NCI-H1092 (cell line): ENCODE measurements around the gene FOSB.

Source experiments
- DNase-seq: peaks from one replicate; lab custom pipeline; 2025; lab: John Stamatoyannopoulos, UW

The FOSB gene

DNA sequence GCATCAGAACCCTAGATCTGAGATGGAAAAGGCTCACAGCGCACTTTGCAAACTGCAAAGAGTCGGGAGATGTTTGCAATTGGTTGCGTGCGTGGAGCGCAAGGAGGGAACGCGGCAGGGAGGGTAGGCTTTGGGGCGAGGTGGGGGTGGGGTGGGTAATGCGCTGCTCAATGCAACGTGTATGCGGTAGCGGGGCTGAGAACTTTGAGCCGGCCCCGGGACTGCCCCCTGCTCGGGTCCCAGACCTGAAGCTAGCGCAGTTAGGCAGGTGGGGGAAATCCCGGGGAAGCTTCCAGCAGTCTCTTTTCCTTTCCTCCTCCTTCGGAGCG lies 971 bp downstream of the FOSB start:
- DNase-seq = no peak

DNA sequence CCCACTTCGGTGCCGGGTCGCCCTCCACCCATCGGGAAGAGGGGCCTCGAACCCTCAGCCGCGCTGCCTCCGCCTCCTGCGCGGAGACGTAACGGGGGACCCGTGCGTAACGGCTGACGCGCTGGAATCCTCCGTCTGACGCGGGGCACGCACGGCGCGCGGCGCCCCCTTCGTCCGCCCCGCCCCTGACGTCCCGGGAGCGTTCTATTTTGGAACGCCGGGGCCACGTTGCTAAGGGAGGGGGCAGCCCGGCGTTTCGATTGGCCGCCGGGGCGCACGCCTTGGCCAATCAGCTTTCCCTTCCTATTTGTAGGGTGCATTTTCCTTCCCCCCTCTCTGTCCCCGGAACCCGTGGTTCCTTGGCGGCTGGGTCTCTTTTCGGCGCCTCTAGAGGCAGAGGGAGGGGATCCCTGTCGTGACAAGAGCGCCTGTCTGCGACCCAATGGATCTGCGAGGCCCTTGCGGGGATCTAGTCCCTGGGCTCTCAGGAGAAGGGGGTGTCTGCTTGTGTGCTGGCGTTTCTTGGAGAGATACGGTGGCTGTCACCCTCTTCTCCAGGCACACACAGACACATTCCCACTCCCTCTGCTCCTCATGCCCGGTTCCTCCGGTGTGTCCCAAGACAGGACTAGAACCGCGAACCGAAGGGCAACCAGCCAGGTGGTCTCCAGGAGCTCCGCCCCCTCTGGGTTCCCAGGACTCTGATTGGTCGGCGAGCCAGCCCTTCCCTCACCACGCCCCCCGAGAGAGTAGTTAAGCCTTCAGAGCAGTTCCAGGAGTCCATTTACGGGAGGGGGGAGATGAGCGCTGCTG lies 1.5 kb downstream of the FOSB start:
- peak; percentile 62 for DNase-seq

DNA sequence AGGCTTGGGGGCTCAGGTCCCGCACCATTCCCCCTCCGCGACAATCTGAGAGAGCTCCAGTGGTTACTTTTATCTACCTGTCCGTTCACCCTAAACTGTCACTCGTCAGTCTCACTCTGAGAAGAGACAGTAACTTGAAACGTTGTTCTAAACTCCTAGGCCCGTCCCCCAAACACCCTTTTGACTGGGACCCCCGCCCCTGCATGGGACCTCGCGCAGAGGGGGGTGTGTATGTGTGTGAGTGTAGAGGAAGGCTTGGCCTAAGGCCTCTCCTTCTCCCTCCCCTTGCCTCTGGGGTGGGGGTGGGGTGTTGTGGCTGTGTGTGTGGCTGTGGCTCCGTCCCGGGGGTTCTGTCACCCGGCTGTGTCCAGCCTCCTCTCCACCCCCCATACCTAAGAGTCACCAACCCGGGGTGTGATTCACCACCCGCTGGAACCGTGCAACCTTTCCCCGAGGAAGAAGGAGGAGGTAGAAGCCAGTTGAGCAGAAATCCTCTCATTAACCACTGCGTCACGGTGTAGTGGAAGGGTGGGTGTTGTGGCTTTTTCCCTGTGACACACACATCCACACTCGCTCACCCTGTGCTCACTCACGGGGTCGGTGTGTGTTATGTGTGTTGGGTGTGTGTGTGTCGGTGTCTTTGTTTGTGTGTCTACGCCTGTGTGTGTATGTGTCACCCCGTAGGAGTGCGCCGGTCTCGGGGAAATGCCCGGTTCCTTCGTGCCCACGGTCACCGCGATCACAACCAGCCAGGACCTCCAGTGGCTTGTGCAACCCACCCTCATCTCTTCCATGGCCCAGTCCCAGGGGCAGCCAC lies 2.4 kb downstream of the FOSB start:
- no peak for DNase-seq

DNA sequence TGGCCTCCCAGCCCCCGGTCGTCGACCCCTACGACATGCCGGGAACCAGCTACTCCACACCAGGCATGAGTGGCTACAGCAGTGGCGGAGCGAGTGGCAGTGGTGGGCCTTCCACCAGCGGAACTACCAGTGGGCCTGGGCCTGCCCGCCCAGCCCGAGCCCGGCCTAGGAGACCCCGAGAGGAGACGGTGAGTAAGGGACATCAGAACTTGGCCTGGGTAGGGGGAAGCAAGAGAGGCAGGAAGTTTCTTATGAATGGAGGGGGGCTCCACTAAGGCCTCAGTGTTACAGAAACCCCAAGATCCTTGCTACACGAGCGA lies 2.9 kb downstream of the FOSB start:
- no peak for DNase-seq

DNA sequence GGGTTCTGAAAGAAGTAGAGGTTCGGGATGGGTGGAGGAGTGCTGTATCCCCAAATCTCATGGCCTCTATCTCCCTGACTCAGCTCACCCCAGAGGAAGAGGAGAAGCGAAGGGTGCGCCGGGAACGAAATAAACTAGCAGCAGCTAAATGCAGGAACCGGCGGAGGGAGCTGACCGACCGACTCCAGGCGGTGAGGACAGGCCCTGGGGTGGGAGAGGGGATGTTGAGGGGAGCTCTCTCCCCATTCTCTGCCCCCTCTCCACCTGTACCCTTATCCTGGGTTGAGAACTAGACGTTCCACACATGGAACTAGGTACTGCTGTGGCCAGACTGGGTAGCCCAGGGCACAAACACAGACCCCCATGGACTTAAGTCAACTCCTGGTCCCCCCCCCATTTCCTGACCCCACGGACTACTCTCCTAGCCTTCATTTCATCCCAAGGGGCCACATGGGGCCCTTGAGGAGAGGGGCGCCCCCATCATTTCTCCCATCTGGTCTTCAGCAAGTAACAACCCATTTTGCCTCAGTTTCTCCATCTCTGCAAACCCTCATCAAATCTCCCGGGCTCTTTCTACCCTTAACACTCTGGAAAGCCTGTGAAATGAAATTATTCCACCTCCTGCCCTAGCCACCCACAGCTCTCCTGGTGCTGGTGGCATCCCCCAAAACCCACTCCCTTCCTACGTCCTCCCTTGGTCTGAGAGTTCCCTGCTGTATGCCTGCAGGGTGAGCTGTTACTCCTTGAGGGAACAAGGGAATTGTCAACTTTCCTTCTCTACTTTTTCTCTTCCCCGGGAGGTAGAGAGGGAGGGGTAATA lies 3.5 kb downstream of the FOSB start:
- DNase-seq = no peak

DNA sequence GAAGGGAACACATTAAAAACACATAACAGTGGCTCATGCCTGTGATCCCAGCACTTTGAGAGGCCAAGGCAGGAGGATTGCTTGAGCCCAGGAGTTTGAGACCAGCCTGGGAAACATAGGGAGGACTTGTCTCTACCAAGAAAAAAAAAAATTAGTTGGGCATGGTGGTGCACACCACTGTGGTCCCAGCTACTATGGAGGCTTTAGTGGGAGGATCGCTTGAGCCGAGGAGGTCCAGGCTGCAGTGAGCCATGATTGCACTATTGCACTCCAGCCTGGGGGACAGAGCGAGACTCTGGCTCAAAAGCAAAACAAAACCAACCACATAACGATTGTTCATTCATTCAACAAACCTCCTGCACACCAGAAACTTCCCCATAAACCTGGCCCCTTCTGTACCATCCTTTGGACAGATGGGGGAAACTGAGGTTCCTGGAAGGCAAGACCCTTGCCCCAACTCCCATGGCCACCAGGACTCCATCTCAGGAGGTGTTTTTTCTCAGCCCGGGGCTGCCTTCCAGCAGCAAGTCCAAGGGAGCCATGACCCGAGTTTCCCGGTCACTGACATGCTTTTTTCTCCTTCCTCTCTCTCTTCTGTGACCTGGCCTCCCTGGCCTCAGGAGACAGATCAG lies 4.3 kb downstream of the FOSB start:
- DNase-seq = no peak

DNA sequence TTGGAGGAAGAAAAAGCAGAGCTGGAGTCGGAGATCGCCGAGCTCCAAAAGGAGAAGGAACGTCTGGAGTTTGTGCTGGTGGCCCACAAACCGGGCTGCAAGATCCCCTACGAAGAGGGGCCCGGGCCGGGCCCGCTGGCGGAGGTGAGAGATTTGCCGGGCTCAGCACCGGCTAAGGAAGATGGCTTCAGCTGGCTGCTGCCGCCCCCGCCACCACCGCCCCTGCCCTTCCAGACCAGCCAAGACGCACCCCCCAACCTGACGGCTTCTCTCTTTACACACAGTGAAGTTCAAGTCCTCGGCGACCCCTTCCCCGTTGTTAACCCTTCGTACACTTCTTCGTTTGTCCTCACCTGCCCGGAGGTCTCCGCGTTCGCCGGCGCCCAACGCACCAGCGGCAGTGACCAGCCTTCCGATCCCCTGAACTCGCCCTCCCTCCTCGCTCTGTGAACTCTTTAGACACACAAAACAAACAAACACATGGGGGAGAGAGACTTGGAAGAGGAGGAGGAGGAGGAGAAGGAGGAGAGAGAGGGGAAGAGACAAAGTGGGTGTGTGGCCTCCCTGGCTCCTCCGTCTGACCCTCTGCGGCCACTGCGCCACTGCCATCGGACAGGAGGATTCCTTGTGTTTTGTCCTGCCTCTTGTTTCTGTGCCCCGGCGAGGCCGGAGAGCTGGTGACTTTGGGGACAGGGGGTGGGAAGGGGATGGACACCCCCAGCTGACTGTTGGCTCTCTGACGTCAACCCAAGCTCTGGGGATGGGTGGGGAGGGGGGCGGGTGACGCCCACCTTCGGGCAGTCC lies 5.0 kb downstream of the FOSB start:
- DNase-seq = no peak

DNA sequence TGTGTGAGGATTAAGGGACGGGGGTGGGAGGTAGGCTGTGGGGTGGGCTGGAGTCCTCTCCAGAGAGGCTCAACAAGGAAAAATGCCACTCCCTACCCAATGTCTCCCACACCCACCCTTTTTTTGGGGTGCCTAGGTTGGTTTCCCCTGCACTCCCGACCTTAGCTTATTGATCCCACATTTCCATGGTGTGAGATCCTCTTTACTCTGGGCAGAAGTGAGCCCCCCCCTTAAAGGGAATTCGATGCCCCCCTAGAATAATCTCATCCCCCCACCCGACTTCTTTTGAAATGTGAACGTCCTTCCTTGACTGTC lies 5.5 kb downstream of the FOSB start:
- DNase-seq = no peak

DNA sequence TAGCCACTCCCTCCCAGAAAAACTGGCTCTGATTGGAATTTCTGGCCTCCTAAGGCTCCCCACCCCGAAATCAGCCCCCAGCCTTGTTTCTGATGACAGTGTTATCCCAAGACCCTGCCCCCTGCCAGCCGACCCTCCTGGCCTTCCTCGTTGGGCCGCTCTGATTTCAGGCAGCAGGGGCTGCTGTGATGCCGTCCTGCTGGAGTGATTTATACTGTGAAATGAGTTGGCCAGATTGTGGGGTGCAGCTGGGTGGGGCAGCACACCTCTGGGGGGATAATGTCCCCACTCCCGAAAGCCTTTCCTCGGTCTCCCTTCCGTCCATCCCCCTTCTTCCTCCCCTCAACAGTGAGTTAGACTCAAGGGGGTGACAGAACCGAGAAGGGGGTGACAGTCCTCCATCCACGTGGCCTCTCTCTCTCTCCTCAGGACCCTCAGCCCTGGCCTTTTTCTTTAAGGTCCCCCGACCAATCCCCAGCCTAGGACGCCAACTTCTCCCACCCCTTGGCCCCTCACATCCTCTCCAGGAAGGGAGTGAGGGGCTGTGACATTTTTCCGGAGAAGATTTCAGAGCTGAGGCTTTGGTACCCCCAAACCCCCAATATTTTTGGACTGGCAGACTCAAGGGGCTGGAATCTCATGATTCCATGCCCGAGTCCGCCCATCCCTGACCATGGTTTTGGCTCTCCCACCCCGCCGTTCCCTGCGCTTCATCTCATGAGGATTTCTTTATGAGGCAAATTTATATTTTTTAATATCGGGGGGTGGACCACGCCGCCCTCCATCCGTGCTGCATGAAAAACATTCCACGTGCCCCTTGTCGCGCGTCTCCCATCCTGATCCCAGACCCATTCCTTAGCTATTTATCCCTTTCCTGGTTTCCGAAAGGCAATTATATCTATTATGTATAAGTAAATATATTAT lies 6.1 kb downstream of the FOSB start:
- DNase-seq = no peak

DNA sequence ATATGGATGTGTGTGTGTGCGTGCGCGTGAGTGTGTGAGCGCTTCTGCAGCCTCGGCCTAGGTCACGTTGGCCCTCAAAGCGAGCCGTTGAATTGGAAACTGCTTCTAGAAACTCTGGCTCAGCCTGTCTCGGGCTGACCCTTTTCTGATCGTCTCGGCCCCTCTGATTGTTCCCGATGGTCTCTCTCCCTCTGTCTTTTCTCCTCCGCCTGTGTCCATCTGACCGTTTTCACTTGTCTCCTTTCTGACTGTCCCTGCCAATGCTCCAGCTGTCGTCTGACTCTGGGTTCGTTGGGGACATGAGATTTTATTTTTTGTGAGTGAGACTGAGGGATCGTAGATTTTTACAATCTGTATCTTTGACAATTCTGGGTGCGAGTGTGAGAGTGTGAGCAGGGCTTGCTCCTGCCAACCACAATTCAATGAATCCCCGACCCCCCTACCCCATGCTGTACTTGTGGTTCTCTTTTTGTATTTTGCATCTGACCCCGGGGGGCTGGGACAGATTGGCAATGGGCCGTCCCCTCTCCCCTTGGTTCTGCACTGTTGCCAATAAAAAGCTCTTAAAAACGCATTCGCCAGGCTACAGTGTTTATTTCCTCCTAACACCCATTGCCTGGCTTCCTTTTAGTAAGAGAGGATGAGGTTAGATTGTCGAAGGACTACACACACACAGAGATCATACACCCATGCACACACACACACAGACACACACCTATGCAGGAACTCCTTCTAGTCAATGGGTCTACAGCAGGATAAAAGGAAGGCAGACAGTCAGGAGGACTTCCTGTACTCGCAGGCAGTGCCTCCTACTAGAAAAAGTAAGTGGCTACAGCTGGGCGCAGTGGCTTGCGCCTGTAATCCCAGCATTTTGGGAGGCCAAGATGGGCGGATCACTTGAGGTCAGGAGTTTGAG lies 7.1 kb downstream of the FOSB start:
- DNase-seq = no peak

DNA sequence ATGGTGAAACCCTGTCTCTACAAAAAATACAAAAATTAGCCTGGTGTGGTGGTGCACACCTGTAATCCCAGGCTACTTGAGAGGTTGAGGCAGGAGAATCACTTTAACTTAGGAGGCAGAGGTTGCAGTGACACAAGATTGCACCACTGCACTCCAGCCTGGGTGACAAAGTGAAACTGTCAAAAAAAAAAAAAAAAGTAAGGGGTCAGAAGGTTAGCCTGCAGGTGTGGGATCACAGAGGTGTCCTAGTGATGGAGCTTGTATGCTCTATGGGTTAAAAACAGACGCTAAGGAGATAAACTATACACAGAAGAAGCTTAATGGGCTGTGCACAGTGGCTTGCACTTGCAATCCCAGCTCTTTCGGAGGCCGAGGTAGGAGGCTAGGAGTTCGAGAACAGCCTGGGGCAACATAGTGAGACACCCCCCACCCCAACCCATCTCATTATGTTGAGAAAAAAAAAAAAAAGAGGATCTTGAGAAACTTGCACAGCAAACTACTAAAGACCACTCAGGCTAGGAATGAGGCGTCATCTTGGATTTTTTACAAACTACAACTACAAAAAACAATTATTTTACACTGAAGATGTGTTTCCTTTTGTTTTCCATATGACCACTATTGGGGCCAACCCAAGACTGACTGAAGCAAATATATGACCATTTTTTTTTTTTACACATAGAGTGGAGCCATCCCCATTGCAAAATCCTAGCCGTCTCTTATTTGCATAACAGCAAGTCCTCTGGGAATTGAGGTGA lies 7.9 kb downstream of the FOSB start:
- no peak for DNase-seq

DNA sequence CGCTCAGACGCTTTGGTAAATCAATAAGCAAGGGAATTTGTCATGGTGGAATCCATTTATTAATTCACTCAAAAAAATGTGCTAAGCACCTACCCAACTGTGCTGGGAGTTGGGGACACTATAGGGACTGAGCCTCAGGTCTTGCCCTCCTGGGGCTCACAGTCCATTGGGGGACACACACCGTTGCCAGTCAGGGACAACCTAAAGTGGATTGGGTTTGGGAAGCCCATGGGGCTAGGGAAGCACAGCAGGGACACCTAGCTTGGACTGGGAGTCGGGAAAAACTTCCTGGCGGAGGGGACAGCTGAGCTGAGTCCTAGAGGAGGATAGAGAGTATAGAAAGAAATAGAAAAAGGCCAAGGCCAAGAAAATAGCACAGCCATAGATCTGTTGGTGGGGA lies 8.5 kb downstream of the FOSB start:
- no peak for DNase-seq

DNA sequence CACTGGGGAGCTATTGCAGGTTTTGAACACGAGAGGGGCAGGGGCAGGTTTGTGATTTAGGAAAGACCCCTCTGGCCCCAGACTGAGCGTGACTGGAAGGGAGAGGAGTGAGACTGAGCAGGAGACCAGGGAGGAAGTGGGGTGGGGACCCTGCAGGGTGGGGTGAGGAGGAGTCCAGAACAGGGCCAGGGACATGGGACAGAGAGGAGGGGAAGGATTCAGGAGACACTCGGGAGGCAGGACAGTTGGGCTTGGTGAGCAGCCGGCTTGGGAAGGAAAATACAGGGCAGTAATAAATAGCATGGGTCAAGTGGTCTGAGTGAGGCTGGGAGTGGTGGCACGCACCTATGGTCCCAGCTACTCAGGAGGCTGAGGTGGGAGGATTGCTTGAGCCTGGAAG lies 9.4 kb downstream of the FOSB start:
- no peak for DNase-seq

DNA sequence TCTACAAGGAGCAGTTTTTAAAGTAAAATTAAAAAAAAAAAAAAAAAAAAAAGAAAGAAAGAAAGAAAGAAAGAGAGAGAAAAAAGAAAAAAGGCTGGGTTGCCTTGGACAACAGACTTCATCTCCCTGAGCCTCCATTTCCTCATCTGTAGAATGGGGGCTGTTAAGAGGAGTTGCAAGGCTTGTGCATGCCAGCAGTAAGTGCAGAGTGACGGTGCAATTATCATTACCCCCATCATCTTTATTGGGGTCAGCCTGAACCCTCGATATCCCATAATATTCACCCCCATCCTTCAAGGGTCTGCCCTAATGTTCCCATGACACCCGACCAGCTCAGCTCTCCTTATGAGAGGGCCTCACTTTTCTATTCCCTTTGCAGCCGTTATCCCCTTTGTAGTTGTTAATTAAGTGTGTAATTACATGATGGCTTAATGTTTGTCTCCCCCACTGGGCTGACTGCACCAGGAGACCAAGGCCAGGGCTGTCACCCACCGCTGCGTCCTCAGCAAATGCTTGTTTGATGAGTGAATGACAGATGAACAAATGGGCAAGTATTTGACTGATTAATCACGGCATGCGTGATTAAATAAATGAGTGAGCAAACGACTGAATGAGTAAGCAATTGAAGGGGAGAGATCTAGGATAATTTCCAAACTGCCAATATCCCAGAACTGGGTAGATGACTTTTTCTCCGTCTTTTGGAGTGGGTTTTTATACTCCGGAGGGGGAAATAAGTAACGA lies 10.1 kb downstream of the FOSB start:
- DNase-seq = no peak

DNA sequence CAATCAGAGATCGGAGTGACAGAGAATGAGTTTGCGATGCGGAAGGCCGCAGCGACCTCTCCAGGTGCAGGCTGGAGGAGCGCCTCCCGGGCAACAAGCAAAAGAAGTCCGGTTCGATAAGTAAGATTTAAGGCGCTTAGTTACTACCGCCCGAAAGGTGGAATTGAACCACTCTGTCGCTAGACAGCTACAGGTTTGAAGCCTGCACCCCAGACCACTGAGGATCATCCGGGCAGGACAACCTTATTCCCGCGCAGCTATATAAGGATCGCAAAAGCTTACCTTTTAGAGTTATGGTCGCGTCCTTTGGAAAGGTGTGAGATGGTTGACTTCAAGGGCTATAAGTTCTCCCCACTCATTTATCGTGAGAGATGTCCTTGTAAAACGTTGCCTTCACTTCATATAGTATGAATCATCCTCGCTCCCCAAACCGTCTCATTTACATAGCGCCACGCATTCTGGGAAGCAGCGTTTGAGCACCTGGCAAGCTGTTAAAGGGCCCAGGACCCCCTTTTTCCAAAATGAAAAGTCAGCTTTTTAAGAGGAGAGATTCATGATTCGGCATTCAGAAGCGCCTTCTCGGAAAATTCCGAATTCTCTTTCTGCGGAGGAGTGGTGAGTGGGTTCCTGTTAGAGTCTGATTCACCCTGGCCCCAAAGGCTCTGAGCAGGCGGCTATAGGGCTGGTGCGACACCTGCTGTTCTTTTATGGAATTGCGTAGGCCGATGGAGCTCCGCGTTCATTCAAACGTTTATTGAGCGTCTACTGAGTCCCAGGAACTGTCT lies 10.8 kb downstream of the FOSB start:
- peak; percentile 75 for DNase-seq

DNA sequence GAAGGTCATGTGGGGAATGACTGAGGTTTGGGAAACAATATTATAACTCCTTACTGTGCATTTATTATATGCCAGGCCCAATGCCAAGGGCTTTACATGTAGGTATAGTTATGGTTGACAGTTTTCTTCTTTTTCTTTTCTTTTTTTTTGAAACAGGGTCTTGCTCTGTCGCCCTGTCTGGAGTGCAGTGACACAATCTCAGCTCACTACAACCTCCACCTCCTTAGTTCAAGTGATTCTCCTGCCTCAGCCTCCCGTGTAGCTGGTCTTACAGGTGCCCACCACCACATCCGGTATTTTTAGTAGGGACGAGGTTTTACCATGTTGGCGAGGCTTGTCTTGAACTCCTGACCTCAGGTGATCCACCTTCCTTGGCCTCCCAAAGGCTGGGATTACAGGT lies 15.2 kb downstream of the FOSB start:
- no peak for DNase-seq

DNA sequence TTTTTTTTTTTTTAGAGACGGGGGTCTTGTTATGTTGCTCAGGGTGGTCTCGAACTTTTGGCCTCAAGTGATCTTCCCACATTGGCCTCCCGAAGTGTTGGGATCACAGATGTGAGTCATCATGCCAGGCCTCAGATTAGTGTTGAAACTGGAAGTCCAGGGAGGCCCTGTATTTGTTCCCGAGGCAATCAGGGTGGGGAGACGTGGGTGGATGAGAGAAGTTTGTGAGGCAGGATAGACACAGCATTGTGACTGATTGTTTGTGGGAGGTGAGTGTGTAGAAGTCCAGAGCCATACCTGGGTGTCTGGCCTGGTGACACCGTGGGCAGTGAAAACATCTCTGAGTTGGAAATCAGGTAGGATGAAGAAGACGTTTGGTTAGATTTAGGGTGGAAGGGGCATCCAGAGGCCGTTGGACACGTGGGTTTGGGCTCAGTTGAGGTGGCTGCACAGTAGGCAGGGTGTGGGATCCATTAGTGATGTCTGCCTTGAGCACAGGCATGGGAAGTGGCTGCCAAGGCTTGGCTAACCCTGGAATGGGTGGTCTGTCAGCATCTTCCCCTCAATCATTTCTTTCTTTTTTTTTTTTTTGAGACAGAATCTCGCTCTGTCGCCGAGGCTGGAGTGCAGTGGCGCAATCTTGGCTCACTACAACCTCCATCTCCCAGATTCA lies 16.6 kb downstream of the FOSB start:
- no peak for DNase-seq
